WI38 (cell line): ENCODE results near the gene PPARA.

Experiments
- H3K4me3 ChIP-seq: 2 replicates; pipeline ENCODE4 v1.5.1; 2011; ENCODE audit warnings: low read depth, mild to moderate bottlenecking, control low read depth, low read length
- TF ChIP-seq, protein P1 (sequence below): IDR thresholded peaks from 2 replicates; pipeline ENCODE4 v1.5.1; 2012; ENCODE audit warnings: low read depth, mild to moderate bottlenecking, control low read depth, low read length

Gene PPARA

DNA sequence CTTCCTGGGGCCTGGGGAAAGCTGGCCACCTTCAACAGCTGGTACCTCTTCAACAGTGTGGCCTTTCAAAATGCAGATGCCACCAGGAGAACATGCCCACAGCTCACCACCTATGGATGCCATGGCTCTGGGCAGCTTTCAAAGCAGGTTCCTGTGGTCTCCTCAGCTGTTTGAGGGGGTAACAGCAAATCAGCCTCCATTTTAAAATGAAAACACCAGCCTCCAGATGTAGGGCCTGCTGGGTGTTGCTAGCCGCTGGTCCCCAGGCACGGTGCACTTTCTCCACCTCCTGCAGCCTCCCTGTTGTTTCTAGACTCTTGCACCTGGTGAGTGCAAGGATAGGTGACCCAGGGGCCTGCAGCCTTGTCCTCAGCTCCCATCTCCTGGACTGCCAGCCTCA lies 89.7 kb downstream of the PPARA start:
- no peak overlapping the region for H3K4me3 ChIP-seq
- TF ChIP-seq, protein P1, sequence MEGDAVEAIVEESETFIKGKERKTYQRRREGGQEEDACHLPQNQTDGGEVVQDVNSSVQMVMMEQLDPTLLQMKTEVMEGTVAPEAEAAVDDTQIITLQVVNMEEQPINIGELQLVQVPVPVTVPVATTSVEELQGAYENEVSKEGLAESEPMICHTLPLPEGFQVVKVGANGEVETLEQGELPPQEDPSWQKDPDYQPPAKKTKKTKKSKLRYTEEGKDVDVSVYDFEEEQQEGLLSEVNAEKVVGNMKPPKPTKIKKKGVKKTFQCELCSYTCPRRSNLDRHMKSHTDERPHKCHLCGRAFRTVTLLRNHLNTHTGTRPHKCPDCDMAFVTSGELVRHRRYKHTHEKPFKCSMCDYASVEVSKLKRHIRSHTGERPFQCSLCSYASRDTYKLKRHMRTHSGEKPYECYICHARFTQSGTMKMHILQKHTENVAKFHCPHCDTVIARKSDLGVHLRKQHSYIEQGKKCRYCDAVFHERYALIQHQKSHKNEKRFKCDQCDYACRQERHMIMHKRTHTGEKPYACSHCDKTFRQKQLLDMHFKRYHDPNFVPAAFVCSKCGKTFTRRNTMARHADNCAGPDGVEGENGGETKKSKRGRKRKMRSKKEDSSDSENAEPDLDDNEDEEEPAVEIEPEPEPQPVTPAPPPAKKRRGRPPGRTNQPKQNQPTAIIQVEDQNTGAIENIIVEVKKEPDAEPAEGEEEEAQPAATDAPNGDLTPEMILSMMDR = no peak

DNA sequence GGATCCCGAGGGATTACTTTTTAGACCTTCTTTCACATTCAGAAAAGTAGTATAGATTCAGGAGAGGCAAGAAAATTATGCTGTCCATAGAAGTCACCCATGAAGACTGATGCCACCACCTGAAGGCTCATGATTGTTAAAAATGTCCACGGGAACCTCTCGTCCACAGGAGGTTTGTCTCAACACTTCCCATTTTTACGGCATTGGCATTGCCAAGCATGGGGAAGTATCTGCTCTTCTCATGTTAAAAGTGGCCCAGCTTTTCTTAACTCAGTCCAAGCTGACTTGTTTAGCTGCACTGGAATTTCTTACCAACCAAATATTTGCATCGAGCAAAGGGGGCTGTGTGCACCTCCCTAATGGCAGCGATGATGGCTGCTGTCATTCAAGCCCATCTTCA lies 90.2 kb downstream of the PPARA start:
- H3K4me3 ChIP-seq = no peak overlapping the region
- TF ChIP-seq, protein P1 = no peak

DNA sequence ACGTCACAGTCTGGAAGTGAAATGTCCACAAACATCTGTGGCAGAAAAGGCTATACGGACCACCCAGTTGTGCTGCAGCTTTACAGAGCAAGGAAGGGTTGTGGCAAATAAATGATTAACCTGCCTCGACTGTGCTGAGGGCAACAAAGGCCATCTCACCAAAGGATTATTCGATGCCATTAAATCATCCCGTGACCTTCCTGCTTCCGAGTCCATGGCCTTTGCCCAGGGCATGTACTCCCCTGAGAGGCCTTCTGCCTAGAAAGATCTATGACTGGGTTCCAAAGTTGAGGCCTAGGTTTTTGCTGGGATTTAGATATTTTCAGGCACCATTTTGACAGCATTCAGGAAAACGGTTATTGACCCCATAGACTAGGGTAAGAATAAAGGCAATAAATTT lies 90.6 kb downstream of the PPARA start:
- TF ChIP-seq, protein P1 = no peak
- H3K4me3 ChIP-seq = no peak overlapping the region

DNA sequence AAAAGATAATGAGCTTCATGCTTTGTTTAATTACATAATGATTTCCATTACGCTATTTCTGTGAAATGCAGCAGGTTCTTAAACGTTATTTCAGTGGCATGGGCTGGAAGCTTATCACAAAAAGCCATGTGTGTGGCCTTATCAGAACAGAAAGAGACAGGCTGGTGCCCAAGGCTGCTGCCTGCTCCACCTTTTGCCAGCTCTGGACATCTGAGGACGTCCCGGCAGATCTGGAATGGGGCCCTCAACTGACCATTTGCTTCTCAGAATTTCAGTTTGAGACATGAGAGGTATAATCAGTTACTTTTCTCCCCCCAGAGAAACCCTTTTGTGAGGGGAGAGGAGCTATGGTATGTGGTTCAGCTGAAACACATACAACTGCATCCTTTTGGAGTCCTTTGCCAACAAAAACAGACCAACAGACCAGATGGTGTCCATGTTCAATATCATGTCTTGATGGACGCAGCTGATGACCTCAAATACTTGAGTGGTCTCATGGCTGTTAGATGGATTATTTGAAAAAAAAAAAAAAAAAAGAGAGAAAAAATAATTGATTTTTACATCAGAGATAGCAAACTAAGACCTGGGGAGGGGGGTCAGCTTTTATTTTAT lies 91.2 kb downstream of the PPARA start:
- TF ChIP-seq, protein P1 = no peak

DNA sequence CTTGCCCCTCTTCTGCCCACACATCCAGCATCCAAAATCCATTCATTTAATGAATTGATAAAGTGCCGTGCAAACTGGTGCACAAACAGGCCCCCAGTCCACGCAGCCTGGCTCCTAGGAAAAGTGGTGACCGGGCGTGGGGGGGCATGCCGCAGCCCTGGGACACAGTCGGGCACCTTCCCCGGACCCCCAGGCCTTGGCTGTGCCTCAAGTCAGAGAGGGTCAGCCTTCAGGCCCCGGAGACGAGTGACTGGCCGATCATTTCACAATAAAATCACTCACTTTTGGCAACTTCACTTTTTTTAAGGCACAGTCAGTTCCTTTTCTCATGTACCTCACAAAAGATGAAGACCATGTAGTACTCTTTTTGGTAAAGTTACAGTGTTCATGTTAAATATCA lies 91.8 kb downstream of the PPARA start:
- no peak overlapping the region for H3K4me3 ChIP-seq
- TF ChIP-seq, protein P1 = no peak

More for the DNA sequence above, 91.2 kb downstream of the PPARA start:
- no peak overlapping the region for H3K4me3 ChIP-seq

DNA sequence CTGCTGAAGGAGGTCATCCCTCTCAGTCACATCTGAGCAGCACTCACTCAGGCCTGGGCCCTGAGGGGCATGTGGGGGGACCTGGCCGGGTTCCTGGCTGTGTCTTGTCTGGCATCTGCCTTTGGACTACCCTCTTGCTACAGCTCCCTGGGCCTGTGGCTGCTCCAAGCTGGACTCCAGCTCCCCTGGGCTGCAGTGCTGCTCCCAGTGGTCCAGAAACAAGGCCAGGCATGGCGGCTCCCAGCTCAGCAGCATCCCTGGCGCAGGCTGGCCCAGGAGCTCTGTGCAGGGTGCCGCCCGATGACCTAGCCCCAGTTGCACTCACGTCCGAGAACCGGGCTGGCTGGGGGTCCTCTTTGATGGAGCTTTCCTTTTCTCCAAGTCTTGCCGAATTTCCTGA lies 94.4 kb downstream of the PPARA start:
- TF ChIP-seq, protein P1 = no peak
- H3K4me3 ChIP-seq = no peak overlapping the region

DNA sequence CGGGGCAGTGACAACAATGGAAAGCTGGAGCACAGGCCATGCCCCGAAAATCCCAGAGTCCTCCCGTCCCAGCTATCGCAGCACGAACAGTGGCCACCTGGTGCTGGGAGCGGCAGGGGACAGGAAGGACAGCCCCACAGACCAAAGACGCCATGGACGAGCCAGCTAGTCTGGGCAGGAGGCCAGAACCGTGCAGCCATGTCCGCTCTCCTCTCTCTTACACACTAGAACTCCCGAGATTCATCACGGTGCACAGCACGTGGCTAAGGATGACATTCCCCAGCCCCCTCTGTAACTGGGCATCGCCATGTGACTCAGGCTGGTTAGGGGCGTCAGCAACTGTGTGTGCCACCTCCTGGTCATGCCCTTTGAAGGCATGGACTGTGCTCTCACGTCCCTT lies 95.2 kb downstream of the PPARA start:
- TF ChIP-seq, protein P1 = no peak
- no peak overlapping the region for H3K4me3 ChIP-seq
